ENCODE results near the gene DNPEP. TPM values are rescaled to one million over a fixed set of nuclear protein-coding genes. Genes with fewer than 3 reads are reported as not detected.
"Not testable (repeated sequence)": the region's sequence is repeated elsewhere in the genome, so short reads cannot be mapped to it uniquely, and the experiment has no call there.

DNPEP gene
- total RNA-seq, 1 donor from 2014 or later: 19.8 TPM

DNA sequence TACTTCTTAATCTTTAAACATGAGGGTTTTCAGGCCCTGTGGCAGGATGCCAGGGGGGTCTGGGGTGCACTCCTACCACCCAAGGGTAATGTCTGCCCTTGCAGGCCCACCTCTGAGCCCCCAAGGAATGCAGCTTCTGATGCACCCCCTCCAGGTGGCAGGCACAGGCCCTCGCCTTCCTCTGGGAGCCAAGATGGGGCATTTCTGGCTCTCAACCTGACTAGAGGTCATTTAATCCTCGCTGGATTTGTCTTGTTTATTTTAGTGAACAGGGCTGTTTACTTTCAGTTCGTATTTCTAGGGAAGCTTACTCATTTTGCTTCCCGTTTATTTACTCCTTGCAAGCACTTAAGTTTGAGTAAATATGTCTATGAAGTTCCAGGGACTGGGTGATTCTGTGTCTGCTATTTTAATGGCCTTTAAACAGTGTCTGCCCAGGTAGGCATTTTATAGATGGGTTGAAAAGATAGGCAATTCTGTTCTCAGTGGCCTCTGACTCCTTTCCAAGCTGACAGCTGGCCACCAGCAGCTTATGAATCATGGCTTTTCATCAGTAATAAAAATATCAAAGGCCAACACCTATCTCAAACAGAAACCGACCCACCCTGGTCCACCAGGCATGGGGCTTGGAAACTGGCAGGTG is 11.1 kb upstream of the DNPEP start:
- DNase-seq: no peak
- Mint-ChIP-seq H3K9me3 (ENCODE audit: unreplicated experiment) (peaks cover 7% of the 10 kb centered on the region), H3K27ac (ENCODE audit: unreplicated experiment) (no peak overlapping the region), H3K4me1 (ENCODE audit: low read depth, unreplicated experiment) (peaks cover 17% of the 10 kb centered on the region), H3K4me3 (ENCODE audit: unreplicated experiment) (no peak overlapping the region), H3K27me3 (ENCODE audit: unreplicated experiment) (no peaks in the 10 kb centered on the region), H3K36me3 (ENCODE audit: unreplicated experiment) (peaks cover 9% of the 10 kb centered on the region)
- TF ChIP-seq, protein P1, sequence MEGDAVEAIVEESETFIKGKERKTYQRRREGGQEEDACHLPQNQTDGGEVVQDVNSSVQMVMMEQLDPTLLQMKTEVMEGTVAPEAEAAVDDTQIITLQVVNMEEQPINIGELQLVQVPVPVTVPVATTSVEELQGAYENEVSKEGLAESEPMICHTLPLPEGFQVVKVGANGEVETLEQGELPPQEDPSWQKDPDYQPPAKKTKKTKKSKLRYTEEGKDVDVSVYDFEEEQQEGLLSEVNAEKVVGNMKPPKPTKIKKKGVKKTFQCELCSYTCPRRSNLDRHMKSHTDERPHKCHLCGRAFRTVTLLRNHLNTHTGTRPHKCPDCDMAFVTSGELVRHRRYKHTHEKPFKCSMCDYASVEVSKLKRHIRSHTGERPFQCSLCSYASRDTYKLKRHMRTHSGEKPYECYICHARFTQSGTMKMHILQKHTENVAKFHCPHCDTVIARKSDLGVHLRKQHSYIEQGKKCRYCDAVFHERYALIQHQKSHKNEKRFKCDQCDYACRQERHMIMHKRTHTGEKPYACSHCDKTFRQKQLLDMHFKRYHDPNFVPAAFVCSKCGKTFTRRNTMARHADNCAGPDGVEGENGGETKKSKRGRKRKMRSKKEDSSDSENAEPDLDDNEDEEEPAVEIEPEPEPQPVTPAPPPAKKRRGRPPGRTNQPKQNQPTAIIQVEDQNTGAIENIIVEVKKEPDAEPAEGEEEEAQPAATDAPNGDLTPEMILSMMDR (IDR thresholded peaks at IDR 0.05; ENCODE audit: partially characterized antibody, unreplicated experiment): no peak

DNA sequence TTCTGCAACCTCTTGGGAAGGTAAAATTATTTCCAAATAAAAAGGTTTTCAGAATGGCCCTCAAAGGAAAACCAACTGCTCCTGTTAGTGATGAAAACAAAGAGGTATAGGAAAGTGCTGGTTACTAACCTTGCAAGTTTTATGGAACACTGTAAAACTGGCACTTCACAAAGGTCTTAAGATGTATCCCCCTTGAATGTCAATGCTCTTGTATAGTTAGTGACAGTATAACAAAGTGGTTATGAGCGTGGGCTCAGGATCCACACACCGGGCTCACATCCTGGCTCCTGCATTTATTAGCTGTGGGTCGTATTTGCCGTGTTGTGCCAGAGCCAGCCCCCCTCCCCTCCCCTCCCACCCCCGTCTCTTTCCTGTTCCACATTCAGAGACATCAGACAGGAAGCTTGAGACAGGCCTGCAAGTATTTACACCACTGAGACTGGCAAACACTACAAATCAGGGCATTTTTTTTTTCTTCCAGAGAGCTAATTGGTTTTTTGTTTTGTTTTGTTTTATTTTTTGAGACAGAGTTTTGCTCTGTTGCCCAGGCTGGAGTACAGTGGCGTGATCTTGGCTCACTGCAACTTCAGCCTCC is 9.2 kb upstream of the DNPEP start:
- peaks cover 9% of the 10 kb centered on the region for H3K4me1 Mint-ChIP-seq (ENCODE audit: low read depth, unreplicated experiment)
- TF ChIP-seq, protein P1 (IDR thresholded peaks at IDR 0.05; ENCODE audit: partially characterized antibody, unreplicated experiment): no peak
- H3K27ac Mint-ChIP-seq (ENCODE audit: unreplicated experiment): no peak overlapping the region
- H3K9me3 Mint-ChIP-seq (ENCODE audit: unreplicated experiment): peaks cover 3% of the 10 kb centered on the region
- no peak overlapping the region for H3K4me3 Mint-ChIP-seq (ENCODE audit: unreplicated experiment)
- no peaks in the 10 kb centered on the region for H3K27me3 Mint-ChIP-seq (ENCODE audit: unreplicated experiment)
- peaks cover 12% of the 10 kb centered on the region for H3K36me3 Mint-ChIP-seq (ENCODE audit: unreplicated experiment)
- DNase-seq: no peak

DNA sequence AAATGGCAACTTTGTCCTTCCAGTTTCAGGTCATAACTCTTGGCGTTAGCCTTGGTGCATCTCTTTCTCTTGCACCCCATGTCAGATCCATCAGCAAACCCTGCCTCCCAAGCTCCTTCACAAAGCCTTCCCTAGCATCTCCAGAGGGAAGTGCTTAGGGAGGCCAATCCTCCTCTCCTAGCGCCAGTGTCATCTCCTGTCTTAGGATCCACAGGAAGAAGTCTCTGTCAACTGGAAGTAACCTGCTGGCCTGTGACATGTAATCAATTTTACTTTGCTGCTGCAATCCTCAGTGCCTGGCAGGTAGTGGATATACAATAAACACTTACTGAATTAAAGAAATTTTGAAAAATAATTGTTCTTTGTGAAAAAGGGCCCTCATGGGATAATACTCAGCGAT is 7.9 kb upstream of the DNPEP start:
- TF ChIP-seq, protein P1 (IDR thresholded peaks at IDR 0.05; ENCODE audit: partially characterized antibody, unreplicated experiment): no peak
- Mint-ChIP-seq H3K36me3 (ENCODE audit: unreplicated experiment) (peaks cover 12% of the 10 kb centered on the region), H3K4me1 (ENCODE audit: low read depth, unreplicated experiment) (peaks cover 7% of the 10 kb centered on the region), H3K9me3 (ENCODE audit: unreplicated experiment) (peaks cover 3% of the 10 kb centered on the region), H3K27ac (ENCODE audit: unreplicated experiment) (no peak overlapping the region), H3K27me3 (ENCODE audit: unreplicated experiment) (no peaks in the 10 kb centered on the region), H3K4me3 (ENCODE audit: unreplicated experiment) (no peak overlapping the region)
- DNase-seq: no peak

DNA sequence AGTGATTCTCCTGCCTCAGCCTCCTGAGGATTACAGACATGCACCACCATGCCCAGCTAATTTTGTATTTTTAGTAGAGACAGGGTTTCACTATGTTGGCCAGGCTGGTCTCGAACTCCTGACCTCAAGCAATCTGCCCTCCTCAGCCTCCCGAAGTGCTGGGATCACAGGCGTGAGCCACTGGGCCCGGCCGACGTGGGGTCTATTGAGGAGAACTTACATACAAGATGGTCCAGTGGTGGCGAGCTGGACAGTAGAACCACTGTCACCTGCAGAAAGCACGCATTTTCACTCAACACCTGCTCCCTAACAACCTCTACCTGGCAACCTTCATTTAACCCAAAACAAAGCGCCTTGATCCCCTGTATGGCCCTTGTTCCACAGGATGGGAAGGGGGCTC is 7.3 kb upstream of the DNPEP start:
- H3K9me3 Mint-ChIP-seq (ENCODE audit: unreplicated experiment); DNase-seq; H3K27me3 Mint-ChIP-seq (ENCODE audit: unreplicated experiment); H3K27ac Mint-ChIP-seq (ENCODE audit: unreplicated experiment); H3K4me3 Mint-ChIP-seq (ENCODE audit: unreplicated experiment); H3K4me1 Mint-ChIP-seq (ENCODE audit: low read depth, unreplicated experiment): not testable (repeated sequence)
- peaks cover 12% of the 10 kb centered on the region for H3K36me3 Mint-ChIP-seq (ENCODE audit: unreplicated experiment)

DNA sequence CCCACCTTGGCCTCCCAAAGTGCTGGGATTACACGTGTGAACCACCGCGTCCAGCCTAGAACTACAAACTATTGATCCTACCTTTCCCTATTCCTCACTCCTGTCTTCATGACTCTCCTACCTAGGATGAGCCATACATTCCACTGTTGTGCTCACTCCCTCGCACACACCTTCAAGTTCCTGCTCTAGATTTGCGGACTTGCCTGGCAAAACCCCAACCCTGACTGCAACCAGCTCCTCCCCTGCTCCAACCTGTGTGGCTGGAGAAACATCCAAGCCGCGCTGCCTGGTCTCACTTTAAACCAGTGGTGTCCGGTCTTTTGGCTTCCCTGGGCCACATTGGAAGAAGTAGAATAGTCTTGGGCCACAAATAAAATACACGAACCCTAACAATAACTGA is 5.0 kb upstream of the DNPEP start:
- Mint-ChIP-seq H3K9me3 (ENCODE audit: unreplicated experiment) (peaks cover 3% of the 10 kb centered on the region), H3K4me3 (ENCODE audit: unreplicated experiment) (no peak overlapping the region), H3K36me3 (ENCODE audit: unreplicated experiment) (peaks cover 12% of the 10 kb centered on the region), H3K27me3 (ENCODE audit: unreplicated experiment) (peaks cover 3% of the 10 kb centered on the region), H3K4me1 (ENCODE audit: low read depth, unreplicated experiment) (no peaks in the 10 kb centered on the region), H3K27ac (ENCODE audit: unreplicated experiment) (no peak overlapping the region)
- DNase-seq: no peak
- TF ChIP-seq, protein P1 (IDR thresholded peaks at IDR 0.05; ENCODE audit: partially characterized antibody, unreplicated experiment): no peak

Data from glutamatergic neuron (in vitro differentiated cells).